DND-41 (cell line): ENCODE data around the gene FBXL5.

Experiments used
- EZH2 ChIP-seq: IDR thresholded peaks from 3 replicates; pipeline ENCODE4 v1.6.1; 2012; ENCODE audit warnings: borderline replicate concordance, low read depth, mild to moderate bottlenecking, moderate library complexity, low read length, inconsistent platforms; ENCODE audit not compliant: severe bottlenecking
- TF ChIP-seq, protein P1 (sequence below): IDR thresholded peaks from 2 replicates; pipeline ENCODE4 v1.5.1; 2012; ENCODE audit warnings: borderline replicate concordance, low read length, moderate library complexity, mild to moderate bottlenecking; ENCODE audit not compliant: poor library complexity, severe bottlenecking; ENCODE audit errors: extremely low read depth

DNA sequence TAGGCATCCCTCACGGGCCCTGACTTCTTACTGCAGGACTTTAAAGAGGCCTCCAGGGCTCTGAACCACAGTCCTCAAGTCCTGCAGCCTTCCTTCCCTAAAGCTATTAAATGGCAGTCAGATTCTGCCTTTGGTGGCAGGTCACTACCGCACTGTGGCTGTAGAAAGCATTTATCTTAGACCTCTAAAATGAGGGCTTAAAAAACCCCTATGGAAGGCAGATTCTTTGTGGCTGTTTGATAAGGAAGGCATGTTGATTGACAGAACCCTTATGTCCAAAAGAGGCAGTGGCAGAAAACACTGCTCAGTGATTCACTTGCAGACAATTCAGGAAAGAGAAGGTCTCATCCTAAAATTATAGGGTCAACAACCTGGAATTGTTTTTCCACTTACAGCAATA, 79.2 kb downstream of the FBXL5 start:
- TF ChIP-seq EZH2, result no peak
- TF ChIP-seq, protein P1, sequence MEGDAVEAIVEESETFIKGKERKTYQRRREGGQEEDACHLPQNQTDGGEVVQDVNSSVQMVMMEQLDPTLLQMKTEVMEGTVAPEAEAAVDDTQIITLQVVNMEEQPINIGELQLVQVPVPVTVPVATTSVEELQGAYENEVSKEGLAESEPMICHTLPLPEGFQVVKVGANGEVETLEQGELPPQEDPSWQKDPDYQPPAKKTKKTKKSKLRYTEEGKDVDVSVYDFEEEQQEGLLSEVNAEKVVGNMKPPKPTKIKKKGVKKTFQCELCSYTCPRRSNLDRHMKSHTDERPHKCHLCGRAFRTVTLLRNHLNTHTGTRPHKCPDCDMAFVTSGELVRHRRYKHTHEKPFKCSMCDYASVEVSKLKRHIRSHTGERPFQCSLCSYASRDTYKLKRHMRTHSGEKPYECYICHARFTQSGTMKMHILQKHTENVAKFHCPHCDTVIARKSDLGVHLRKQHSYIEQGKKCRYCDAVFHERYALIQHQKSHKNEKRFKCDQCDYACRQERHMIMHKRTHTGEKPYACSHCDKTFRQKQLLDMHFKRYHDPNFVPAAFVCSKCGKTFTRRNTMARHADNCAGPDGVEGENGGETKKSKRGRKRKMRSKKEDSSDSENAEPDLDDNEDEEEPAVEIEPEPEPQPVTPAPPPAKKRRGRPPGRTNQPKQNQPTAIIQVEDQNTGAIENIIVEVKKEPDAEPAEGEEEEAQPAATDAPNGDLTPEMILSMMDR, result no peak
